GM19193 (cell line): ENCODE measurements around the gene ZFR2.

Experiments used
- POLR2A ChIP-seq: IDR thresholded peaks from 4 replicates; pipeline ENCODE4 v1.6.1; 2011; ENCODE audit not compliant: insufficient read depth, insufficient read length; ENCODE audit errors: extremely low read depth

ZFR2 gene

DNA sequence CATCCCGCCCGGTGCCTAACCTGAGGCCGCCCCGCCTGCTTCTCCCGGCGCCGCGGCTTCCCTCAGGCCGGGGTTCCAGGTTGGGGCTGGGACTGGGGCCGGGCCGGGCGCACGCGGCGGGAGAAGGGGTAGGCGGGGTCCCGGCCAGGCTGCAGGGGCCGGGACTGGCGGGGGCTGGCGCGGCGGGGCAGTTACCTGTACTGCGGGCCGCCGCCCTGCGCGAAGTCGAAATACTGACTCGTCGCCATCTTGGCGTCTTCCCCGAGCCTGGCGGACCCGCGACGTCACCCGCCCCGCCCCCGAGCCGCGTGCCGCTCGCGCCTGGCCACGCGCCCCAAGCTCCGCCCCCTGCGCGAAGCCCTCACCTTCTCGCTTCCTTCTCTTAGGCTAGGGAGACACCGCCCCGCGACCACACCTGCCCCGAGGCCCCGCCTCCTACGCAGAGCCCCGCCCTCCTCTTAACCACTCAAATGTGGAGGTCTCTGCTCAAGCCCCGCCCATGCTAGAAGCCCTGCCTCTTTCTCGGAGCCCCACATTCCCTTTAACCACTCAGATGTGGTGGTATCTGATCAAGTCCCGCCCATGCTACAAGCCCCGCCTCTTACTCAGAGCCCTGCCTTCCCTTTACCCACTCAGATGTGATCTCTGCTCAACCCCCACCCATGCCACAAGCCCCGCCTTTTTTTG is at the start of gene ZFR2:
TSS of gene ZFR2 (minus strand) at position 269 of the 687 bp plus-strand sequence. CDS start at position 248, 21 bp downstream.
- TF ChIP-seq POLR2A, result no peak

GRCh38 chr19:3916033-3916432 is 47.2 kb upstream of the ZFR2 start:
- no peak for TF ChIP-seq POLR2A

GRCh38 chr19:3914199-3914598 is 45.4 kb upstream of the ZFR2 start:
- no peak for TF ChIP-seq POLR2A

- no peak for TF ChIP-seq POLR2A
Observed at GRCh38 chr19:3910105-3910504, 41.3 kb upstream of the ZFR2 start.

DNA sequence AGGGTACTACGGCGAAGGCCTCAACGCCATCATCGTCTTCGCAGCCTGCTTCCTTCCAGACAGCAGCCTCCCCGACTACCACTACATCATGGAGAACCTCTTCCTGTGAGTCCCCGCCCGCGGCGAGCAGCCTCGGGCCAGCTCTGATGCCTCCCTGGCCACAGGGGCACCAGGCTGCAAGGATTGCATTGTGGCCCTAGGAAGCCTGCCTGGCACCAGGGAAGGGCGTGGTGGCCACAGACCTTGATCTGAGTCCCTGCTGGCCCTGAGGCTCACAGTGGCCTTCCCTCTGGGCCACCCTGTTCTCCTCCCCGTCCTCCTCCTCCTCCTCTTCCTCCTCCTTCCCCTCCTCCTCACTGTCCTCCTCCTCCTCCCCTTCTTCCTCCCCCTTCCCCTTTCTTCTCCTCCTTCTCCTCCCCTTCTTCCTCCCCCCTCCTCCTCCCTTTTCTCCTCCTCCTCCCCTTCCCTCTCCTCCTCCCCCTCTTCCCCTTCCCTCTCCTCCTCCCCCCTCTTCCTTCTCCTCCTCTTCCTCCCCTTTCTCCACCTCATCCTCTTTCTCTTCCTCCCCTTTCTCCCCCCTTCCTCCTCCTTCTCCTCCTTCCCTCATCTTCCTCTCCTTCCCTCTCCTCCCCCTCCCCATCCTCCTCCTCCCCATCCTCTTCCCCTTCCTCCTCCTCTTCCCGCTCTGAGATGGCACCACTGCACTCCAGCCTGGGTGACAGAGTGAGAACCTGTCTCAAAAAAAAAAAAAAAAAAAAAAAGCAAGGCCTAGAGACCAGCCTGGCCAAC is 39.6 kb upstream of the ZFR2 start:
- TF ChIP-seq POLR2A, result no peak

DNA sequence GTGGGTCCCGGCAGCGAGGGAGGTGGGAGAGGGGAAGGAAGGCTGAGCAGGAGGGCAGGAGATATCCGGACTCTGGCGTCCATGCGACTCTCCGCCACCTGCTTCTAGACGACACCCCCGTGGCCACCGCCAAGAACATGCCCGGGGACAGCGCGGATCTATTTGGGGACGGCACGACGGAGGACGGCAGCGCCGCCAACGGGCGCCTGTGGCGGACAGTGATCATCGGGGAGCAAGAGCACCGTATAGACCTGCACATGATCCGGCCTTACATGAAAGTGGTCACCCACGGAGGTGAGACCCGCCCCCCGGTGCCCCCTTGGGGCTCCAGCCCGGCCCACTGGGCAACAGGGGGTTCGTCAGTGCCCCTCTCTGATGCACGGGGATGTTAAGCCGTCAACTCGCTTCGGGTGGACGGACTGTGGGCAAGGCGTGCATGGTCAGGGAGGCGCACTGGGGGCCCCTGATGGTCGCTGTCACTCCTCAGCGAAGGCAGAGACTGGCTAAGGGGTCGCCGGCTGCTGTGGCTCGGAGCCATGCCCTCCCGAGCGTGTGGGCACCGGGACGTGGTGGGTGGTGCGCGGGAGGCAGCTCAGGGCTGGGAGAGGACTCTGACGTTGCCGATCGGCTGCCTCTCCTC is 38.9 kb upstream of the ZFR2 start:
- TF ChIP-seq POLR2A, result no peak

DNA sequence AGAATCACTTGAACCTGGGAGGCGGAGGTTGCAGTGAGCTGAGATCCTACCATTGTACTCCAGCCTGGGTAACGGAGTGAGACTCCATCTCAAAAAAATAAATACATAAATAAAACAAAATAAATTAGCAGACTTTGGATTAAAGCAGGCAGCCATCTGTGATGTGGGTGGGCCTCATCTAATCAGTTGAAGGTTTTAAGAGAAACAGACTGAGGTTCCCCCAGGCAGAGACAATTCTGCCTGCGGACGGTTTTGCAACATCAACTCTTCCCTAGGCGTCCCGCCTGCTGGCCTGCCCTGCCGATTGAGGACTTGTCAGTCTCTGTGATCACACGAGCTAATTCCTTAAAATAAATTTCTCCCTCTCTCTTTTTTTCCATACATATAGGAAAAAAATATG is 35.4 kb upstream of the ZFR2 start:
- no peak for TF ChIP-seq POLR2A

DNA sequence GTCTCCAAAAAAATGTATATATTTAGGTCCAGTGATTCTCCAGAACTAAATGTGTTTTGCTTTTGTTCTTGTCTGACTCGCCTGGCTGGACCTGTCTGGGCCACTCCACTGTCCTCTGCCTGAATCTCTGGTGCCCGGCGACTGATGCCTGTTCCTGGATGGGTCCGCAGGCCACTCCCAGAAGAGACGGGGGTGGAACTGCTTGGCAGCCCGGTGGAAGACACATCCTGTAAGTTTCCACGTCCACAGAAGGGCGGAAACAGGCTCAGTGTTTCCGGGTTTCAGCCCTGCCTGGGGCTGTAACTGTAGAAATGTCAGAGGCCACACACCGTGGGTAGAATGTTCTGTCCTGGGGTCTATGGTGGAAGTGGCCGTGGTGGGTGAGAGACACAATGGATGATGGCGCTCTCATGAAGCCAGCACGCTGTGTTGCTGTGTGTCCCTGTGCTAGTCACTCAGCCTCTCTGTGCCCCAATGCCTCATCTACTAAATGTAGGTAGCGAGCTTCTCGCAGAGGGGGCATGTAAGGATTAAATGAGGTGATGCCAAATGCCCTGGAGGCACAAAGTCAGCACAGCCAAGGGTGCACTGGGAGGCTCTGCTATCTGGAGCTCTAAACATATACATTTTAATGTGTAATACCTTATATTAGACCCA is 33.6 kb upstream of the ZFR2 start:
- no peak for TF ChIP-seq POLR2A

DNA sequence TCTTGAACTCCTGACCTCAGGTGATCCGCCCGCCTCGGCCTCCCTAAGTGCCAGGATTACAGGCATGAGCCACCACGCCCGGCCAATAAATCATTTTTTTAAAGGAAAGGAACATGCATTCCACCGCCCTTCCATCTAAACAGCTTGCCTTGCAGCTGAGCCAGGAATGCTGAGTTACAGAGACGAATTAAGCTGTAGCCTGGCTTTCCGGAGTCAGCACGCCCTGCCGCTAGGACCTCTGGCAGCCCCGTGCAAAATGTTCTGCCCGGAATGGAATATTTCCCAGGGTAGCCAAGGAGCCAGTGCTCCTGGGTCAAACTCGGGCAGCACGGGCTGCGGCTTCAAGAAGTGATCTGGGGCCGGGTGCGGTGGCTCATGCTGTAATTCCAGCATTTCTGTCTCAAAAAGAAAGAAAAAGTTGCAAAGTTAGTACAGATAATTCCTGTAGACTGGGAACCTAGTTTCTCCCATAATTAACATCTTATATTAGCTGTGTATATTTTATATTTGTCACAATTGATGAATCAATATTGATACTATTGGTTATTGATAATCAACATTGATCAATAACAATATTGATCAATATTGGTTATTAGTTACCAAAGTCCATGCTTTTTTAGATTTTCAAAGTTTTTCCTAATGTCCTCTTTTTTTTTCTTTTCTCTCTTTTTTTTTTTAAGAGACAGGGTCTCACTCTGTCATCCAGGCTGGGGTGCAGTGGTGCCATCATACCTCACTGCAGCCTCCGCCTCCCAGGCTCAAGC is 30.9 kb upstream of the ZFR2 start:
- no peak for TF ChIP-seq POLR2A

DNA sequence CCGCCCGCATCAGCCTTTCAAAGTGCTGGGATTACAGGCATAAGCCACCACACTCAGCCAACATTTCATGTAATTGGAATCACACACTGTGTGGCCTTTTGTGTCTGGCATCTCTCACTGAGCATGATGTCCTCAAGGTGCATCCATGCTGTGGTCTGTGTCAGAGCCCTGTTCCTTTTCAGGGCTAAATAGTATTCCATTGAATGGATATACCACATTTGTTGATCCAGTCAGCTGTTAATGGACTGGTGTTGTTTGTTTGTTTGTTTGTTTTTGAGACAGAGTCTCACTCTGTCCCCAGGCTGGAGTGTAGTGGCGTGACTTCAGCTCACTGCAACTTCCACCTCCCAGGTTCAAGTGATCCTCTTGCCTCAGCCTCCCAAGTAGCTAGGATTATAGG is 29.6 kb upstream of the ZFR2 start:
- no peak for TF ChIP-seq POLR2A

DNA sequence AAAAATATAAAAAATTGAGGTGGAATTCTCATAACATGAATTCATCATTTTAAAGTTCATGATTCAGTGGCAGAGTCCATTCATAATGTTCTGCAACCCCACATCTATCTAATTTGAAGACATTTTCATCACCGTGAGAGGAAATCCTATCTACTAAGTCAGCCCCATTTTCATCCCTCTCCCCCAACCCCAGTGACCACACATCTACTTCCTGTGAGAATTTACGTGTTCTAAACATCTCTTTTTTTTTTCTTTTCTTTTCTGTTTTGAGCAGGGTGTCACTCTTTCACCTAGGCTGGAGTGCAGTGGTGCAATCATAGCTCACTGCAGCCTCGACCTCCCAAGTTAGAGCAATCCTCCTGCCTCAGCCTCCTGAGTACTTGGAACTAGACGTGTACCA is 29.1 kb upstream of the ZFR2 start:
- TF ChIP-seq POLR2A, result no peak

DNA sequence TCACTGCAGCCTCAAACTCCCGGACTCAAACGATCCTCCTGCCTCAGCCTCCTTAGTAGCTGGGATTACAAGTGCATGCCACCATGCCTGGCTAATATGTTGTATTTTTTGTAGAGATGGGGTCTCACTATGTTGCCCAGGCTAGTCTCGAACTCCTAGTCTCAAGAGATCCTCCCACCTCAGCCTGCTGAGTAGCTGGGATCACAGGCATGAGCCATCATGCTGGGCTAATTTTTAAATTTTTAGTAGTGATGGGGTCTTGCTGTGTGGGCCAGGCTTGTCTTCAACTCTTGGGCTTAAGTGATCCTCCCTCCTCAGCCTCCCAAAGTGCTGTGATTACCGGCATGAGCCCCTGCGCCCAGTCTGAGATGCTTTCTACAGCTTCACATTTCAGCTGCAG is 26.9 kb upstream of the ZFR2 start:
- TF ChIP-seq POLR2A, result no peak

- no peak for TF ChIP-seq POLR2A
Observed at GRCh38 chr19:3893509-3894179, 24.8 kb upstream of the ZFR2 start.

DNA sequence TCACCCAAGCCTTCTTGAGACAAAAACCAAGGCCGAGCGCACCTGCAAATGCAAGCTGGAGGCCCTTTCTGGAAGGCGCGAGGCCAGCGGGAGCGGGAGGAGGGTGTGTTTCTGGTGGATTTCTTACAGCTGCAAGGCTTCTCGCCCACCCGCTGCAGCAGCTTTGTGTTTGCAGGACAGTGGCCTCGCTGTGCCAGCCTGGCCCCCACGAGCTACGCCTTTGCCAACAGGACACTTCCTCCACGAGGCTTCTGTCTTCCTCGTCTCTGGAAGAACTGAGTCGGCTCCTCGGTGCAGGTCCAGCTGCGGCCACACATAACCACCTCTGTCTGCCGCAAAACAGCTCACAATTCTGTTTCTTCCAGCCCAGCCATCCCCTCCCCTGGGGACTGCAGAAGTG is 21.8 kb upstream of the ZFR2 start:
- no peak for TF ChIP-seq POLR2A

GRCh38 chr19:3882041-3882384 is 13.2 kb upstream of the ZFR2 start:
- TF ChIP-seq POLR2A, result no peak
